GM13976 (cell line): ENCODE data around the gene OR2F1.

Experiments
- DNase-seq: peaks from one replicate; pipeline ENCODE4 v3.0.0; 2012; ENCODE audit warnings: low spot score
- CTCF ChIP-seq: IDR thresholded peaks from 2 replicates; pipeline ENCODE4 v1.5.1; 2012; ENCODE audit warnings: borderline replicate concordance, mild to moderate bottlenecking; ENCODE audit not compliant: insufficient read depth; ENCODE audit errors: extremely low read depth, missing control alignments, control extremely low read depth
- in situ Hi-C: fragments of 300-500 bp; cut with MboI; formaldehyde crosslinking; loops from one replicate; pipeline ENCODE4 v1.12.0; 2022; ENCODE audit warnings: low sequenced_read_pairs, mixed read lengths, inconsistent platforms; ENCODE audit not compliant: unreplicated experiment

Gene OR2F1

DNA sequence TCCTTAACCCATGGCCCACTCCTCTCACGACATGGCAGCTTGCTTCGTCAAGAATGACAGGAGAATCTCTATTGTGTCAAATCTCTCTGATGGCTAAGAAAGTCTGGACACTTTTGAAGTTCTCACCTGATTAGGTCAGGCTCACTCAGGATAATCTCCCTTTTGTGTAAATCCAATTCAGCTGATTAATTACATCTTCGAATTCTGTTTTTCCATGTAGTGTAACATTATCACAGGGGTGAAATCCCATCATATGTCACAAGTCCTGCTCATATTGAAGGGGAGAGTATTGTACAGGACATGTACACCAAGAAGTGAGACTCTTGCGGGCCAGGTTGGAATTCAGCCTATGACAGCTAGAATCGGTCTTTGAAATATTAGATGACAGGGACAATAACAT lies 29.3 kb downstream of the OR2F1 start:
- in situ Hi-C loops: no loop called here
- no peak for DNase-seq
- TF ChIP-seq CTCF: no peak

DNA sequence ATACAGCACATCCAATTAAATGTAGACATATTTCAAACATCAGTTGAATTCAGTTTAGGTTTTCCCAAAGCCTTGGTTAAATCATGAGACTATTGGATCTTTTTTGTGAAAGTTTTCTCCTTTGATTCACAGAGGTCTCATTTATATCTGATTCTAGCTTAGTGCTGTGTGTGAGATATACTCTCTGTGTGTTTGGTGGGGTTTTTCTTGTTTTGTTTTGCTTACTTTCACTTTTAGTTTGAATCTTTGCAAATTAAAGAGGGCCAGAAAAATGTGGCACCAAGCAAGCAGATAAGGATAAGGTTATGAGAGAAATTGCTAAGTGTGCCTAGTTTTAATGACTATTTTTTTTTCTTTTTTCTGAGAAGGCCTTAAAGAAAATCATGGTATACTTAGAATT lies 32.9 kb downstream of the OR2F1 start:
- TF ChIP-seq CTCF: no peak
- peak; percentile 34 for DNase-seq

GRCh38 chr7:143988976-143989745 lies 34.5 kb downstream of the OR2F1 start:
- in situ Hi-C loops: no loop called here
- no peak for TF ChIP-seq CTCF
- no peak for DNase-seq

More for the DNA sequence above, 32.9 kb downstream of the OR2F1 start:
- in situ Hi-C loops: no loop called here

GRCh38 chr7:143992670-143993069 lies 38.0 kb downstream of the OR2F1 start:
- TF ChIP-seq CTCF: no peak
- no peak for DNase-seq
- in situ Hi-C loops: no loop called here

- no peak for TF ChIP-seq CTCF
- DNase-seq: no peak
These were observed 39.3 kb downstream of the OR2F1 start for GRCh38 chr7:143993924-143994323.

GRCh38 chr7:144000020-144000419 lies 45.4 kb downstream of the OR2F1 start, which contains the start of gene OR6B1:
Gene OR6B1 (plus strand): TSS chr7:144000320. CDS start chr7:144003997, 3,677 bp downstream.
- no peak for DNase-seq
- in situ Hi-C loops: no loop called here
- TF ChIP-seq CTCF: no peak

More at GRCh38 chr7:143993924-143994323, 39.3 kb downstream of the OR2F1 start:
- in situ Hi-C loops: no loop called here

DNA sequence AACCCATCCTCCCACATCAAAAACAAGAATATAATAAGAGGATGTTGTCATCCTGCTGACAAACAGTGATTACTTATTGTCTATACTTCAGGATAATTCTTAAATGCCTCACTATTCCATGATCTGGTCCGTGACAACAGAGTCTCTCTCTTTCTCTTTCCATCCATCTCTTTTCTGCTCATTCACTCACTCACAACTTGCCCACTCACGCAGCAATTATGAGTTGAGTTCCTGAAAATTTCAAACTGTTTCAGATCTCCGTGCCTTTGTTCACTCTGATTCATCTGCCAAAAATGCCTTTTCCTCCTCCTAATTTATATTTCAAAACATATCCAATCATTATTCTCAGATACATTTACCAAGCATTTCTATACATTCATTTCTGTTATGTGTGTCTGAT lies 46.9 kb downstream of the OR2F1 start:
- no peak for TF ChIP-seq CTCF
- no peak for DNase-seq
- in situ Hi-C loops: no loop called here
